HG02610 (cell line): ENCODE data around the gene RPL26.

Experiments used
- ATAC-seq: cut with Tn5 transposase; IDR thresholded peaks from one replicate; pipeline ENCODE4 v1.9.1; 2021; ENCODE audit warnings: mild to moderate bottlenecking, moderate library complexity; ENCODE audit not compliant: unreplicated experiment

The RPL26 gene

DNA sequence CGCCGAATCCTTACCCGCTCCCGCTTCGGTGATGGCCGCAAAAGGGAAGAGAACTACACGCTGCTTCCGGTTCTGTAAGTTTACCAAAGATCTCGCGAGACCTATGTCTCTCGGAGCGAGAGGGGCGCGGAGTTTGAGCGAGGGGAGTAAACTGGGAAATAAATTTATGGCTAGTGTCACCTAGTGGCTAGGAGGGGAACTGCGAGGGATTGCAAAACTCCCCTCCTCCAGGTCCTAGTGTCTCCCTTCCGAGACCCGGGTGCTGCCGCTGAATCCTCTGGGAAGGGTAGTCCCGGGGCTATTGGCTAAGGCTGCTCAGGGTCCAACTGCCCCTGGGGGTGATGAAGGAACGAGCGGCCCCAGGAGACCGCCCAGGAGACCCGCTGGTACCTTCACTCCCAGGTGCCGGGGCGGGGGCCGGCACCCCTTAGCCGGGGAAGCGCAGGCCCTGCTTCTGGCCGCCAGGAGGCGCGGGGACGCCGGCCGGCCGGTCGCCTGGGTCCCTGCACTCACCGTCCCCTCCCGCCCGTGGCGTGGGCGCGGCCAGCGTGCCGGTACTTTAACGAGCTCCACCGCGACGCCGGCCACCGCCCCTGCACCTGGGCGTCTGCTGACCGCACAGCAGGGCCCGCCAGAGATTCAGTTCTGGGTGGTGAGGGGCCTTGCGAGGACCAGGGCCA is at the start of gene RPL26:
TSS of gene RPL26 (minus strand) at position 51 of the 680 bp plus-strand sequence. CDS start 883 bp downstream, outside the sequence.
- peak; percentile 84 for ATAC-seq

DNA sequence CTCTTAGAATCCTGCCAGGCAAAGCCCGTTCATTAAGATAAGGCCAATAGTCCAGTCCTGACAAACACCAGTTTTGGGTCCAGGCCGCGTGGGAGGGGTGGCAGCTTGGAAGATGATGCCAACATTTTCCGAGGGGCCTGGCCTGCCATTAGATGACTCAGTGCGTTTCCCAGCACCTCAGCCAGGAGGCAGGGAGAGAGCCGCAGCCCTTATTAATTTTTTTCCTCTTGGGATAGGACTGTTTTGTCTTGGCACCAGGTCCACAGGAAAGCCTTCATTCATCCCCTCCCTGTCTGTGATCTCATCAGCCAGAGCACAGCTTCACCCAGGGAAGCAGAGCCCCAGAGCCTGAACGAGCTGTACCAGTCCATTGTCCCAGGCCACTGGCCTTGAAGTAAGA is 48.0 kb upstream of the RPL26 start:
- ATAC-seq, result no peak

GRCh38 chr17:8426802-8427201 is 43.8 kb upstream of the RPL26 start:
- ATAC-seq, result no peak

DNA sequence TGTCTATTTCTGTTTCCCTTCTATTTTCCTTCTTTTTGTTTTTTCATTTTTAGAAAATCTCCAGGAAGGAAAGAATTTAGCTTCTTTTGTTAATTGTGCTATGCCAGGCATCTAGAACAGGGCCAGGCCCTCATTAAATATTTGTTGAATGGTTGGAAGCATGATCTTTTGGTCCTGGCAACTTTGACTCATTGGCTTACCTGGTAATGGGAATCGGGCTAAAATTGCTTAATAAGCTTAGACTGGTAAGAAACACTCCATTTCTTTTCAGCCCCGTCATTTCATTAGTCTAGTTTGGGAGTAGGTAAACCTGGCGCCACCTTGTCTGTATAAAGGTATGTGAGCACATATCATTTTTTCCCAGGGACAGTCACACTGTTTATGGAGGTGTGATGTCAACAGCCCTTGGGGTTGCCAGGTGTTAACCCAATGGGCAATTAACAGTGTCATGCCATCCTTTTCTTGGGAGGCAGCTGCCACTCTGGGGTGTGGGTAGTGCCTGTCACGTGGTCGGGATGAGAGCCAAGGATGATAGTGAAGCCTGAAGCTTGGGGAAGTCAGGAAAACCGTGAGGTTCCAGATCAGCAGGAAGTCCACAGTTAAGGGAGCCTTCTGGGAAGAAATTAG is 43.2 kb upstream of the RPL26 start:
- no peak for ATAC-seq

GRCh38 chr17:8421571-8421970 is 38.6 kb upstream of the RPL26 start:
- ATAC-seq, result no peak

DNA sequence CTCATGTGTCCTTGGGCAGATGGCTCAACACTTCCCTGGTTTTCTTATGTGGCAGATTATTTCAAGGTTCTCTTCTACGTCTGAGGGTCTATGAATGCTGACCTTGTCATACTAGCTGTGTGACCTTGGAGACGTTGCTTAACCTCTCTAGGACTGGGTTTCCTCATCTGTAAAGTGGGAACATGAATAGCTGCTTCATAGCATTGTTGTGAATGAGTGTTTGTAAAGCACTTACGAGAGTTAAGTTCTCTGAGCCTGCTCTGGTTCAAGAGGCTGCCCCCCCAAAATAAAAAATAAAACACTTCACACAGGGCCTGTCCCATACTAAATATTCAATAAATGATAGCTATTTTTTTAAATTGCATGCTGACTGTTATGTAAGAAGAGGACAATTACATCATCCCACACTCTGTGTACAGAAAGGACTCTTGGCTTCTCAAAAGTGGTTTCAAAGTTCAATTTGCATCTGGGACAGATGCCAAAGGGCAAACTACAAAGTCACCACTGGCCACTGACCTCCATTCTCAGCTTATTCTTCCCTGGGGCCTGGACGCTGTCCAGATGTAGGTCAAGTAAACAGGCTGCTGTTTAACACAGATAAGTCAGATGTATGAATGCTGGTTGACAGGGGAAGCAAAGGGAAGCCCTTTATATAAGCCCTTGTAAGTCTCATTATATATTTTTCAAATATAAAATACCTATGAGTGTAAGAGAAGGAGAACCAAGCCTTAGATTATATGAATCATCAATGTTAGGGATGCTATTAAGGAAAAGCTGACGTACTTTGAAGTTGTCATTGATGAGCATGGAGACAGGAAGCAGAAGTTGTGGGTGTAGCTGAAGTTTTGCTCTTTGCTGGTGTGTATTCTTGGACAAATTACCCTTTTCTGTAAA is 37.3 kb upstream of the RPL26 start:
- ATAC-seq, result no peak

- no peak for ATAC-seq
Measured at GRCh38 chr17:8419305-8419704, 36.3 kb upstream of the RPL26 start.

DNA sequence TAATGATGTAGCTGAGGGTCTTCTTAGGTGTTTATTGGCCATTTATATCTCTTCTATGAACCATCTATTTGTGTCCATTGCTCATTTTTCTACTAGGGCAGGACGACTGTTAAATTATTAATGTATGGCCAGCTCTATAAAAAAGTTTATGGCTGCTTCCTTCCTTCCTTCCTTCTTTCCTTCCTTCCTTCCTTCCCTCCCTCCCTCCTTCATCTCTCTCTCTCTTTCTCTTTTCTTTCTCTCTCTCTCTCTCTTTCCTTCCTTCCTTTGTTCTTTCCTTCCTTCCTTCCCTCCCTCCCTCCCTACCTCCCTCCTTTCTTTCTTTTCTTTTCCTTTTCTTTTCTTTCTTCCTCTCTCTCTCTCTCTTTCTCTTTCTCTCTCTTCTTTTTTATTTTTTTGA is 35.5 kb upstream of the RPL26 start:
- ATAC-seq, result no peak

DNA sequence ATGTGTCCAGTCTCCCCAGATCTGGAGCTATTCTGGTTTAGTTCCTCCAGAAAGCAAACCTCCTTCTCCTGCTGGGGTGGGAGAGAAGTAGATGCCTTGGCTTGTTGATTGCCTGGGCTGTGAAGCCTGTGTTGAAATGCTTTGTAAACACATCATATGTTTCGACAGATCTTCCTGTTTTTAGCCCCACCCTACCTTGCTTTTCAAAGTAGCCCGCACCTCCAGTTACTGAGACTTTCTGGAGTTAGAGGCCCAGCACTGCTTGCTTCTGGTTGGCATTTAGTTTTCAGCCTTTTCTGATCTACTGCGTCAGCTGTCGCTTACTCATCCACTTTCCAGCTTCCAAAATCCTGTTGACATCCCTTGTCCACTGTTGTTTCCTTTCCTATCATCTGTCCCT is 34.8 kb upstream of the RPL26 start:
- no peak for ATAC-seq

DNA sequence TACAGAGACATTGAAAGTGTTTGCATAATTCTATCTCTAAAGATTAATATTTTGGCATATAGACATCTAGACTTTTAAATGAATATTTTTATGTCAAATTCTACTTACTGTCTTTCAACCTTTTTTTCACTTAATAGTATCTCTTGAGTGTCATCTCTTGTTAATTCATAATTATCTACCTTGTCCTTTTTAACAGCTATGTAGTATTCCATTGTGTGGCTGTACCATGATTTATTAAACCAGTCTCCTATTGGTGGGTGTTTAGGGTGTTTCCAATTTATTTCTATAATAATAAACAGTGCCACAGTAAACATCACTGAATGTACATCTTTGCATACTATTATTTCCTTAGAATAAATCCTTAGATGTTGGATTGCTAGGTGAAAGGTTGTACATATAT is 30.9 kb upstream of the RPL26 start:
- ATAC-seq, result no peak

- no peak for ATAC-seq
Measured at GRCh38 chr17:8413328-8413727, 30.3 kb upstream of the RPL26 start.

GRCh38 chr17:8412089-8412488 is 29.1 kb upstream of the RPL26 start:
- ATAC-seq, result no peak

- ATAC-seq, result no peak
Measured at GRCh38 chr17:8410883-8411238, 27.9 kb upstream of the RPL26 start.

DNA sequence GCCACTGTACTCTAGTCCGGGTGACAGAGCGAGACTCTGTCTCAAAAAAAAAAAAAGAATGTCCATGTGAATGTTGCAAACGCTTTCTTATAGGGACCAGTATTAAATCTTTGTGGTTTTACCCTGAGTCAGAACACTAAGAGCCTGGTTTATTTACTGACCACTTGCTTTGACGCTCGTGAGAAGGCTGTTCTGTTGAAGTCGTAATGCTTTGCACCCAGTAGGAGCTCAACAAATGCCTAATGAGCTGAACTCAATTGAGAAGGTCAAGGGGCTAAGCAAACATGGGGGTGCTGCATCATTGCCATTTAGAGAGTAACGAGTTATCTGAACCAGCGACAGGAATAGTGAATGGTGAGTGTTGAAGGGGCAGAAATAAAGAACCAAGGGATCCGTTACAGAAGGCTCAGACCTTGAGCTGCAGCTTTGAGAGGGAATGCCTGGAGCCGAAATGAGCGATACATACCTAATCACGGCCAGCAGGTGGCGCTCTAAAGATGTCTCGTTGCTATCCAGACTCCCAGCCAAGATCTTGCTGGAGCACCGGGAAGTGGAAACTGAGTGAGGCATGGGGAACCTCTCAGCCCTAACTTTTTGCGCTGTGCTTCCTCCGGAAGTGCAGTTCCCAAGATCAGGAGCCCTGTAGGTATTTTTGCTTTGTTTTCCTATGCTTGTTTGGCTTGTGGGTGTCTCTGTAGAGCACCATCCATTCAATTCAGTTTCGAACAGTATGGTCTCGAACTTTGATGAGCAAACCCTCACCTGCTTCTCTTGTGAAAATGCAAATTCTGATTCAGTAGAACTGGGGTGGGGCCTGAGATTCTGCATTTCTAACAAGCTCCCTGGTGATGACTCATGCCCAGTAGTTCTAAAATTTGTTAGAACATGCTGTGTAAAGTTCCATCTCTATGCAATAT is 27.2 kb upstream of the RPL26 start:
- ATAC-seq, result no peak

- ATAC-seq, result no peak
Measured at GRCh38 chr17:8408371-8408770, 25.4 kb upstream of the RPL26 start.

GRCh38 chr17:8406174-8406573 is 23.2 kb upstream of the RPL26 start:
- ATAC-seq, result no peak

DNA sequence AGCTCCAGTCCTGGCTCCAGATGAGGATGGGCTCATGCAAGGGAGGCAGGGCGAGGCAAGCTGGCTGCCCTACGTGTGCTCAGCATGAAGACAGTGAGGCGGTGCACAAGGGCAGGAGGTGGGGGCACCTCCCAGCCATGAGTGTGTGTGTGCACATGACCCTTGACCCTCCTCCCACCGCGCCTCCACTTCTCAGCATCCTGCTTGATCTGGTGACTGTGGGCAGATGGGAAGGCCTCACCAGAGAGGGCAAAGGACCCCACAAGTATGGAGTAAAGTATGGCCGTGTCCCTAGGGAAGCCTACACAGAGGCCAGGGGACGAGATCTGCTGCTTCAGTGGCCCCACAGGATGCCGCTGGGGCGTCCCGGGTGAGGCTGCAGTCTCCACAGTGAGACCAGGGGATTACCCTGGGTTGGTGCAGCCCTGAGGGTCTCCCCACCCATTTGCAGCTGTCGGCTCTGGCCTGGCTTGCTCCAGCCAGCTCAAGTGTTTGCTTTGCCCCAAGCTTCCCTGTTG is 22.6 kb upstream of the RPL26 start:
- no peak for ATAC-seq

DNA sequence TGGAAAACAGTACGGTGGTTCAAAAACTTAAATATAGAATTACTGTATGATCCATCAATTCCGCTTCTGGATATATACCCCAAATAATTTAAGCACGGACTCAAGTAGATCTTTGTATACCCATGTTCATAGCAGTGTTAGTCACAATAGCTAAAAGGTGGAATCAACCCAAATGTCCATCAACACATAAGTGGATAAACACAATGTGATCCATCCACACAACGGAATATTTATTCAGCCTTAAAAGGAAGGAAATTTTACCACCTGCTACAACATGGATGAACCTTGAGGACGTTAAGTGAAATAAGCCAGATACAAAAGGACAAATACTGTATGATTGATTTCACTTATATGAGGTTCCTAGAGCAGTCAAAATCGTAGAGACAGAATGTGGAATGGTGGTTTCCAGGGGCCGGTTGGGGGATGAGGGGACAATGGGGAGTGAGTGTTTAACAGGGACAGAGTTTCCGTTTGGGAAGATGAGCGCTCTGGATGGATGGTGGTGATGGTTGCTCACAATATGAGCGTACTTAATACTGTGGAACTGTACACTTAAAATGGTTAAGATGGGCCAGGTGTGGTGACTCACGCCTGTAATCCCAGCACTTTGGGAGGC is 20.0 kb upstream of the RPL26 start:
- ATAC-seq, result no peak

DNA sequence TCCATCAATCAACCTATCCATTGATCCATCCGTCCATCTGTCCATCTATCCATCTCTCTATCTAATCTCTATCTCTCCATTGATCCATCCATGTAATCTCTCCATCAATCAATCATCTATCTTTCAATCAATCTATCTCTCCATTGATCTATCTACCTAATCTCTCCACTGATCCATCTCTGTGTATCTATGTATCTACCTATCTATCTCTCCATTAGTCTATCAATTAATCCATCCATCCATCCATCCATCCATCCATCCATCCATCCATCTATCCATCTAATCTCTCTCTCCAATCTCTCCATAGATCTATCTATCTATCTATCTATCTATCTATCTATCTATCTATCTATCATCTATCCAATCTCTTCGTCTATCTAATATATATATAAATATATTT is 18.1 kb upstream of the RPL26 start:
- ATAC-seq, result no peak

GRCh38 chr17:8398980-8399379 is 16.0 kb upstream of the RPL26 start:
- ATAC-seq, result no peak
